ENCODE results near the gene MEIOC.
"Not testable (repeated sequence)": the region's sequence is repeated elsewhere in the genome, so short reads cannot be mapped to it uniquely, and the experiment has no call there.

Gene MEIOC

DNA sequence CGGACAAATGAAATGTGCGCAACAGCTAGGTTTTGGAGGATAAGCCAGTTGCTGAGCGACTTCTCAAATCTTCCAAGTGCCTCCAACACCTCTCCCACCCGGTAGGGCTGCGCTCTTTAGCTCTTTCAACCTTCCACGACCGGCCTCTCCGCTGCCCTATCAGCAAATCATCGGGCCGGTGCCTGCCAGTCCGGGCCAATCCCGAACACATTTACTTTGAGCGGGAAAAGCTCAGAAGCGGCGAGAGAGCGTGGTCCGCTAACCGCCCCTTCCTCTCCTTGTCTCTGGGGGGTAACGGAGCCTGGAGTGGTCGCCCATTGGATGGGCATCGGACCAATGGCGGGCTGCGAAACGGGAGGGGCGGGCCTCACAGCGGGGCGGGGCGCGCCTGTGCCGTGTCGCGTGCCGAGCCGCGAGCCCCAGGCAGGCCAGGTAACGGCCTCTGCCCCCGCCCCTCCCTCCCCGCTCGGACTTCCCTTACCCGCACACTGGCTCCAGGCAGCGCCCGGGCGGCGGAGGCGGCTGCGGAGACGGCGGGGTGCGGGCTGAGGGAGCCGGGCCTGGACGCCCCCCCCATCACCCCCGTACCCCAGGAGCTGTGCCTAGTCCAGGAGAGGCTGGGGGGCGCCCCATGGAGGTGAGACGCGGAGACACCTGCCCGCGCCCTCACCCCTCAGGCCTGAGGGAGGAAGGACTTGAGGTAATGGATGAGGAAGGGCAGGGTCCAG, at the start of gene MEIOC:
Gene MEIOC (plus strand): TSS at position 486 of the 728 bp plus-strand sequence. CDS start 146 bp downstream, at position 632.
- DNase-seq: peak; percentile 33

DNA sequence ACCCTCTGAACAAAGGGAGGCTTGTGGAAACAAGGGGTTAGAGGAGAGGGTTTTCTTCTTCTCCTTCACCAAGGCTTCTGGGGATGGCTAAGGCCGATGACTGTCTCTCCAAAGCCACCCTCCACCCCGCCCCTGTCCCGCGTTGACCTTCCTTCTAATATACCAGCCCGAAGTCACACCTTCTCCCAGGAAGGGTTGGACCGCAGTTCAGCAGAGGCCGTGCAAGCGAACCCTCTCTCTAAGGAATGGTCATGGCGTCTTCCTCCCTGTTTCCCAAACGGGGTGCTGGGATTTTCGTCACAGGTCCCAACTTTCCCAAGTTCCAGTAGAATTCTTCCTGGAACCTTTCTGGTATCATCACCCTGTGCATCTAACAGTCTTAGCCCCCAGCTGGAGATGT, 49.6 kb upstream of the MEIOC start:
- no peak for DNase-seq

DNA sequence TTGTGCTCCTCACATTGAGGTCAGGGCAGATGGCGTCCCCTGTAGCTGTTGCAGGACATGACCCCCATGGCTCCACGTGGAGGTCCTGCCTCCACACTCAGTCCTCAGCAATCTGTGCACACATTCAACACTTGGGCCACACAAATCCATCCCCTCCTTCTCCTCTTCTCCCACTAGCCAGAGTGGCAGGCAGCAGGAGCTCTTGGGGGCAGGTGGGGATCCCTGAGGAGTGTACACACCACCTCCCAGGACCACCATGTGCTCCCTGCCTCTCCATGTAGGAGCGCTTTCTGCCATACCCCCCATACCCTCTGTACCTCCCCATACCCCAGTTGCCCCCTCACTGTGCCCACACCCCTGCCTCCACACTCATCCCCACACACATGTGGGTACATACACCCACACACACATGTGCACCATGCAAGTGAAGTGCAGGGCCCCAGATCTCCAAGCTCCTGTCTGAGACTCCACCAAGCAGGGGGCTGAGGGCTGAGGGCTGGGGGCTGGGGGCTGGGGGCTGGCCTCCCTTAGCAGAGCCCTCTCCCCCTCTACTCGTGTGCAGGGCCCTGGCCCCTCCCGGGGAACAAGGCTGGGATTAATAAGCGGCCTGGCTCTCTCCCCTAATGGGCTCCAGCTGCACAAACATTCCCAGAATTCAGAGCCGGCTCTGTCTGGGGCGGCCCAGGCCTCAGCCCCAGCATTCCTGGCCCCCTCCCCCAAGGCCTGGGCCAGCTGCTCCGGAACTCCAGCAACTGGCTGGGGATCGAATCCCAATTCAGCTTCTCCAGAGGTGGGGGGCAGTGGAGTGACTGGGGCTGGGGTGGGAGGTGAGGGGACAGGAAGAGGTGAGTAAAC, 48.2 kb upstream of the MEIOC start:
- no peak for DNase-seq

DNA sequence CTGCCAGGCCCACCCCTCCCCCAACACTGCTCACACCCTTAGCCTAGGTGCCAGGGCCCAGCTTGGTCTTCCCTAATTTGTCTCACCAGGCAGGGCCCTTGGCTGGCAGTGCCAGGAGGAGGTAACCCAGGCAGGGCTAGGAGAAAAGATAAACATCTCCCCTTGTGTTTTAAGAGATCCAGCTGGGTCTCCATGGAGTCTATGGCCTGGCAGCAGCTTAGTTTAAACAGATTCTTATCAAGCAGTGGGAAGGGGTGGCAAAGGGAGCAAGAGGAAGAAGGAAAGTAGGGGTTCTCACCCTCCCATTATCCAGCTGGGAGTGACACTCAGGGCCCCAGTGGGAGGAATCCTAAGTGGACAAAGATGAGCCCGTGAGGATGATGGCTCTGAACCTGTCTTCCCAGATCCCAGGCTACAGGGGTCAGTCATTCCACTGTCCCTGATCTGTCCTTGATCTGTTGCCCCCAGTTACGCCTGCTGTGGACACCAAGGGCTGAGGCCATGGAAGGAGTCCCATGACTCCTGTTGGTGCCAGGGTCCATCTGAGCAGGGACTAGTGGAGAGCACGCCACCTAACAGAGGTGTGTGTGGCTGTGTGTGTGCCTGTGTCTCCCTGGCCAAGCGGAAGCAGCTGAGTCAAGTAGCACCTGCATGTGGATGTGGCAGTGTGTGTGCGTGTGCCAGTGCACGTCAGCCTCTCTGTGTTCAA, 47.4 kb upstream of the MEIOC start:
- no peak for DNase-seq

DNA sequence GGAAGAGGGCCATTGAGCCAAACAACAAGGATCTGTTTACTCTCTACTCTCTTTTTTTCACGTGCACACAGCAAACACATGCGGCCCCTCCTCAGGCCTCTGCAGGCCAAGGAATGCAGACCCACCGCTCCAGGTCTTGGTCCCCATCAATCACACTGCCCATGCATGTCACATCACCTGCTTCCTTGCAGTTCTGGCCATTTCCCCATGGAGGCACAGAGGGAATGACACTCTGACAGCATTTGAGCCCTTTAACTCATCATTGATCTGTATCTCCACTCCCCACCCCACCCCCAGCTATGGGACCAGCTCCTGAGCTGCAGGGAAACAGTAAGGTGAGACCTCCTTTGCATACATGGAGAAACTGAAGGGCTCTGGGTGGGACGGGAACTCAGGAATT, 45.9 kb upstream of the MEIOC start:
- DNase-seq: no peak

DNA sequence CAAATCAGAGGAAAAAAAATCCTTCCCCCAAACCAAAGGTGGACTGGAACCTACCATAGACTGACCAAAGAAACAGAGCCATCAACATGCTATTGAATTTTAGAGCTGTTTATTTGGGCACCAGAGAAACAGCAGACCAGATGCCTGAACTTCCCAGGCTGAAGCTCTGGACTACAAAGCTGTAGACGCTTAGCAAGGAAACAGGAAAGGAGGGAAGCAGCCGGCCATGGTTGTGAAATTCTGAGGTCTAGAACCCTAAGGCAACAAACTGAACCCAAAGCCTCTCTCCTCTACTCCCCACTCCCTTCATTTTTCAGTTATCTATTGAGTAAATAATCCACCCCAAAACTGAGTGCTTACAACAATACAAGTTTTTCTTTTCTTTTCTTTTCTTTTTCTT, 45.4 kb upstream of the MEIOC start:
- no peak for DNase-seq

DNA sequence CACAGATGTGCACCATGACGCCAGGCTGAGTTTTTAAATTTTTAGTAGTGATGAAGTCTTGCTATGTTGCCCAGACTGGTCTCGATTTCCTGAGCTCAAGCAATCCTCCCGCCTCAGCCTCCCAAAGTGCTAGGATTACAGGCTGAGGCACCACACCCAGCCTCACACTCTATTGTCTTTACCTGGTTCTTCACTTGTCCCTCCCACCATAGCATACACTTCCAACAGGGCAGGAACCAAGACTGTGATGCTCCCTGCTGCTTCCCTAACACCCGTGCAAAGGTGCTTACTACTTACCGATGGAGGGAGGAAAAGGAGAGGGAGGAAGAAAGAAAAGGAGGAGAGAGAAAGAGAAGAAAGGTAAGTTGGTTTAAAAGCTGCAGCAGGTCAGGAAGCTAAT, 41.4 kb upstream of the MEIOC start:
- no peak for DNase-seq

DNA sequence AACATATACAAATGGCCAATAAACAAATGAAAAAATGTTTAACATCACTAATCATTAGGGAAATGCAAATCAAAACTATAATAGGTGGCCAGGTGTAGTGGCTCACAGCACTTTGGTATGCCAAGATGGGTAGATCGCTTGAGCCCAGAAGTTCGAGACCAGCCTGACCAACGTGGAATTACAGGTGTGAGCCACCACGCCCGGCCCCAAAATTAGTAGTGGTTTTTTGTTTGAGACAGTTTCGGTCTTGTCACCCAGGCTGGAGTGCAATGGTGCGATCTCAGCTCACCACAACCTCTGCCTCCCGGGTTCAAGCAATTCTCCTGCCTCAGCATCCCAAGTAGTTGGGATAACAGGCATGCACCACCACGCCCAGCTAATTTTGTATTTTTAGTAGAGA, 37.6 kb upstream of the MEIOC start:
- not testable (repeated sequence) for DNase-seq

DNA sequence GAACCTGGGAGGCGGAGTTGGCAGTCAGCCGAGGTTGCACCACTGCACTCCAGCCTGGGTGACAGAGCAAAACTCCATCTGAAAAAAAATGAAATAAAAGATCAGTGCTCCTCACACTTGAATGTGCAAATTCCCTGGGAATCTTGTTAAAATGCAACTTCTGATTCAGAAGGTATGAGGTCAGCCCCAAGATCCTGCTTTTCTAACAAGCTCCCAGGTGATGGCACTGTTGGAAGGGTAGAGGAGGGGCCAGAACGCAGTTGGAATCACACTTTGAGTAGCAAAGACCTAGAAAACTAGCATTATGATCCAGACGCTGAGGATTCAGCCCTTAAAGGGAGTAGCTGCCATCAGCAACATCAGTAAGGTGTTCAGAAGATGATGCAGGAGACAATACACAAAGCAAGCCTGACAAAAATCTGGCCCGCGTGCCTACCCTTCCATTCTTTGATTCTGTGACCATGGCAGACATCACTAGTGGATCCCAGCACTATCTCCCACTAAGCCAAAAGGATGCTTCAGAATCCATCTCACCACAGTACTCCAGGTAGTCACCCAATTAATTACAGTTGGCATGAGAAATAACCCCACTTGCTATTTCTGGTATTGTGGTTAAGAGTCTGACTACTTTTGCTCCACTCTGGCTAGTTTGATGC, 33.1 kb upstream of the MEIOC start:
- DNase-seq: no peak

DNA sequence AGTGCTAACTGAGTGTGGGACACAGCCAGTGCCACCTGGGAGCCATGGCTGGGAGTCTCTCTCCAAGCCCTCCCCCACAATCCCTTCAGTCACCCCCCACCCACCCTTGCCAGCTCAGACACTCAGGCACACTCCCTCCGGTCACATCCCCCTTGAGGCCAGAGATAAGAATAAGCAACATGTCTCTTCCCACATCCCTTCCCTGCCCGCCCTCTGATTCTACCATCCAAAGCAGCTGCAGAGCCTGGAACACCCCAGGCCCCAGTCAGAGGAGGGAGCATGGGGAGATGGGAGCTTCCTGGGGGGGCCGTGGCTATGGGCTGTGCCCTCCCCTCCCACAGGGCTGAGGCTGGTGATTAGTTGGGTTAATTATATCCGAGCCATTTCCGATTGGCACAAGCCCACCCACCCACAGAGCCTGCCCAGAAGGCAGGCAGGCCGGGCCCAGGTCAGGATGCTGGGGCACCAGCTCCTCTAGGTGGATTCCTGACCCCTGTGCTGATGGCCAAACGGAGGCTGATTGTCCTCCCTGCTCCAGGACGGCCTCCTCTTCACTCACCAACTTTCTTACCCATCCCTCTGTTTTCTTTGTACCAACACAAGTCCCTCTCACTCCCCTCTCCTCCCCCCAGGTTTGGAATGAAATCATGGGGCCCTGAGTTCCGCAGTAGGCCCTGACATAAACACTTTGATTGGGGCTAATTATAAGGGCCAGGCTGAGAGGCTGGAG, 28.6 kb upstream of the MEIOC start:
- DNase-seq: no peak

DNA sequence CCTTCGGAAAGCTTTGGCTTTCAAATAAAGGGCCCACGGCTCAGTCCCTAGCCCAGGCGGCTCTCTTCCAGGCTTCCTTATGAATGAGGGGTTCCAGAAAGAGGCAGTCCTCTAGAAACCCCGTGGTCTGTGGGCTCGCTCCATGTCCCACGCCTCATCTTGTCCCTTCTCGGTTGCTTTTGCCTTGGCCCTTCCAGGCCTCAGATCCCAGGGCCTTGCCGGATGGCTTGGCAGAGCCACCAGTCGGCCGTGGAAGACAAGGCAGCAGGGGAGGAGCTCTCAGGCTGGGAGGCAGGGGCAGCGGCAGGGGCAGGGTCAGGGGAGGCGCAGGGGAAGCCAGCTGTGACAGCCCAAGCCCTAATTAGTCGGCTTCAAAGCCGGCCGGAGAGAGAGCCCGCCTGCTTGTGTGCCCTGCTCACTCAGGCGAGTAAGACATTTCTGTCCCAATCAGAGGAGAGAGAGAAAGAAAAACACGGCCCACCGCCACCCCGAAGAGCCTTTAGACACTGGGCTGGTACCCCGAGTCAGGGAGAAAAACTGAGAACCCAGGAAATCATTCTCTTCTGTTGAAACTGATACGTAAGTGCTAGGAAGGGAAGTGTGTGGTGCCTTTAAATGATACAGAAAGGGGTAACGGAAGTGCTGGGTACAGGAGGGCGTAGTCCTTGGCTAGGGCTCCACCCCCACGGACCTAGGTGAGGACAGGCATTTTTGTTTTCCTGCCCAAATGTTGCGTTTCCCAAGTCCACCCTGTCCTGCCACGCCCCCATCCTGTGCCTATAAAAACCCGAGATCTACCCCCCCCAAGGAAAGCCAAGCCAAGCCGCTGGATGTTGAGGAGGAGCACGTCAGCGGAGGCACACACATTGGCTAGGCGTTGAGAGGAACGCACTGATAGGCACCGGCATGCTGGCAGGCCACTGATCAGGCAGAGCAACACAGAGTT, 27.8 kb upstream of the MEIOC start:
- DNase-seq: no peak

DNA sequence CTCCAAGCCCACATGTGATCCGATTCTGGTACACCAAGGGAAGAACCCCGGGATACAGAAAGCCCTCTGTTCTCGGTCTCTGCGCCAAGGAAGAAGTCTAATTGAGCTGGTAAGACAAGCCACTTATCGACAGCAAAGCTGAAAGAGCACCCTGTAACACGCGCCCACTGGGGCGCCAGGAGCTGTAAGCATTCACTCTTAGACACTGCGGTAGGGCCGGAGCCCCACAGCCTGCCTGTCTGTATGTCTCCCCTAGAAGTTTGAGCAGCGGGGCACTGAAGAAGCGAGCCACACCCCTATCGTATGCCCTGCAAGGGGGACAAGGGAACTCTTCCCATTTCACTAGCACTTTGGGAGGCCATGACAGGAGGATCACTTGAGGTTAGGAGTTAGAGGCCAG, 27.0 kb upstream of the MEIOC start:
- no peak for DNase-seq

DNA sequence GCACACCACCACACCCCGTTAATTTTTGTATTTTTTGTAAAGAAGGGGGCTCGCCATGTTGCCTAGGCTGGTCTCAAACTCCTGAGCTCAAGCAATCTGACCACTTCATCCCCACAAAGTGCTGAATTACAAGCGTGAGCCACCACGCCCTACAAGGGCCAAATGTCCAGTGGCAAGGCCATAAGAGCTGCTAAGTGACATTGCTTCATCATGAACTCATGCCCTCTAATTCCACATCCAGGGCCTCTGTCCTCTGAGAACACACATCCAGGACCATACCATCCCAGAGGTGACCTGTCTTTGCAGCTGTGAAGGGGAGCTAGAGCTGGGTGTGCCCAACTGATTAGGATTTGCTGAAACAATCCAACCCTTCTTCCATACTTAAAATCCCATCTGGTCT, 25.6 kb upstream of the MEIOC start:
- no peak for DNase-seq

DNA sequence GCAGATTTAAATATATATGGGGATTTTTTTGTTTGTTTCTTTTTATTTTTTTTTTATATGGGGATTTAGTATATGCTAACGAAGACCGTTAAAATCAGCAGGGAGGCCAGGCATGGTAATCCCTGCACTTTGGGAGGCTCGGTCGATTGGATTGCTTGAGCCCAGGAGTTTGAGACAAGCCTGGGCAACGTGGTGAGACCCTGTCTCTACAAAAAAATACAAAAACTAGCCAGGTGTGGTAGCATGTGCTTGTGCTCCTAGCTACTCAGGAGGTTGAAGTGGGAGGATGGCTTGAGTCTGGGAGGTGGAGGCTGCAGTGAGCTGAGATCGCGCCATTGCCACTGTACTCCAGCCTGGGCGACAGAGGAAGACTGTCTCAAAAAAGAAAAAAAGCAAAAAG, 22.3 kb upstream of the MEIOC start:
- DNase-seq: no peak

DNA sequence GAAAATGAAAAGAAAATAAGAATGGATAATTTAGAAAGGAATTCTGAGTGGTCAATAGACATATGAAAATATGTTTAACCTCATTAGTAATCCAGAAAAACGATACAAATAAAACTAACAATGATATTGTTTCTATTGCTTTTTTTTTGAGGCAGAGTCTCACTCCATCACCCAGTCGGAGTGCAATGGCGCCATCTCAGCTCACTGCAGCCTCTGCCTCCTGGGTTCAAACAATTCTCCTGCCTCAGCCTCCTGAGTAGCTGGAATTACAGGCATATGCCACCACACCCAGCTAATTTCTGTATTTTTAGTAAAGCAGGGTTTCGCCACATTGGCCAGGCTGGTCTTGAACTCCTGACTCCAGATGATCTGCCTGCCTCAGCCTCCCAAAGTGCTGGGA, 21.9 kb upstream of the MEIOC start:
- not testable (repeated sequence) for DNase-seq

DNA sequence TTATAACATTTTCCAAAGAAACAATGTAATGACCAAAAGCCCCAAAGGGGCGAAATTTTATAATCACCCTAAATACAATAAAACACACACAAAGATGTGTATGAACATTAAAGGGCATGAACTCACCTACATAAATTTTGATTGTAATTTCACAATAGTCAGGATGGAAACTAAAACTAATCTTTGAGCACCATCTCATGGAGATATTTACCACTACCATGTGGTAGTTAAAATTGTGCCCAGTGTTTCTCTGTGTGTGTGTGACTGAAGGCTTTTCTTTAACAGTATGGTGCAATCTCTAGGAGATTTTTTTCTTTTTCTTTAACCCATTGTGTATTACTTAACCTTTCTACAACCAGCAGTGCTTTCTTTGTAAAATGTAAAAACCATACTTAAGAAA, 19.7 kb upstream of the MEIOC start:
- no peak for DNase-seq

DNA sequence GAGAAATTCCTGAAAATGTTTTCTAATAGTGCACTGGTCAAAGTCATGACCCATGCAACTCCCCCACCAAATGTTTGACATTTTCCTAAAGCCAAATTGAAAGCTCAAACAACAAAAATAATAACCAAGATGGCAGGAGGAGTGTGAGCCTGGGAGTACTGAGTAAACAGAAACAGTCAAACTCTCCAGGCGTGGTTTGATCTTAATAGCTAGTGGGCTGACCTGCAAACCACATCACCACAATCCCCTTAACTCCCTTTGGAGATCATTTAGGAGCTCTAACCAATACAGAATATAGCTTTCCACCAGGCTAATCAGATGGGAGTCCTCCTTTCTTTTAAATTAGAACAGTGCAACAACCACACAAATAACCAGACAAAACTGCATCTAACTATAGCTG, 19.2 kb upstream of the MEIOC start:
- DNase-seq: no peak

DNA sequence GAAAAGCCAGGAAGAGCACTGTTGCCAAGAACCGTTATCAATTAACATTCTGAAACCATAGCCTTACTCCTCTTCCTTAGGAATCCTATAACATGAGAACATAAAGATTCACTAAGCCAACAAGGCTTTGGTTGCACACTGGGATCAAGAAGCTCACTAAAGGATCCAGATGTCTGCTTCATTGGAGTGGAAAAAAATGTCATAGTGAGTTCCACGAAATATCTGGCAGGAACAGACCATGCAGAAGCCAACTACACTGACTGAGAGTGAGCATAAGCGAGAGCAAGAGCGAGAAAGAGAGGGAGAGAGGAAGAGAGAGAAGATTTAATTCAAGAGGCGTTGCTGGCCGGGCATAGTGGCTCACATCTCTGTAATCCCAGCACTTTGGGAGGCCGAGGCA, 13.4 kb upstream of the MEIOC start:
- DNase-seq: no peak

DNA sequence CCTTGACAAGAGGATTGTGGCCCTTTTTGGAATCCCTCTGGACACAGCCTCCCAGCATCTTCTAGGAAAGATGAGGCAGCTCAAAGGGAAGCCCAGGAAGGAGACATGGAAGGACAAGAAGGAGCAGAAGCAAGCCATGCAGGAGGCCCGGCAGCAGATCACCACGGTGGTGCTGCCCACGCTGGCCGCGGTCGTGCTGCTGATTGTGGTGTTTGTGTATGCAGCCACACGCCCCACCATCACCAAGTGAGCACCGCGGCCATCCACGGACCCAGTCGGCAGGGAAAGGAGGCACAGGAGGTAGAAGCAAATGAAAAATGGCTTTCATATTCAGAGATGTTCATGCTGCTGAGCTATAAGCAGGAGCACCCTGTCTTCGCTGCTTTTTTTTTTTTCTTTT, 10.9 kb upstream of the MEIOC start:
- no peak for DNase-seq

DNA sequence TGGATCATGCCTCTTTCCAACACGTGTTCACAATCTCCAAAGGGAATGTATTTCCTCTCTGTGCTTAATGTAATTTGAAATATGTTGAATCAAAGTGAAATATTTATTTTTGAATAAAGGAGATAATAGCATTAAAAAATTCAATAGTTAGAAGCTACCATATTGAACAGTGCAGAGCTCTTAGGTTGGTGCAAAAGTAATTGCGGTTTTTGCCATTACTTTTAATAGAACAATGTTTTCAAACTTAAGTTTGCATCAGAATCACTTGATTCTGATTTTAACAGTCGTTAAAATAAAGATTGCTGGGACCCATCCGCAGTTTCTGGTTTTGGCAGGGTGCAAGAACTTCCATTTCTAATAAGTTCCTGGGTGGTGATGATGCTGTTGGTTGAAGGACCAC, 10.0 kb upstream of the MEIOC start:
- no peak for DNase-seq

DNA sequence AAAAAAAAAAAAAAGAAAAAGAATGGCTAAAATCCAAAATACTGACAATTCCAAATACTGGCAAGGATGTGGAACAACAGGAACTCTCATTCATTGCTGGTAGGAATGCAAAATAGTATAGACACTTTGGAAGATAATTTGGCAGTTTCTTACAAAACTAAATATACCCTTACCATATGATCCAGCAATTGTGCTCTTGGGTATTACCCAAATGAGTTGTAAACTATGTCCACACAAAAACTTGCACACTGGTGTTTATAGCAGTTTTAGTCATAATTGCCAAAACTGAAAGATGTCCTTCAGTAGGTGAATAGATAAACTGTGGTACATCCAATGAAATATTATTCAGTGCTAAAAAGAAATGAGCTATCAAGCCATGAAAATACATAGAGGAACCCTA, 8.5 kb upstream of the MEIOC start:
- DNase-seq: no peak

Data from stimulated activated CD4-positive, alpha-beta T cell treated with anti-CD3 and anti-CD28 coated beads, Interleukin-4, amount 100 ng/mL, for 24 hours (primary cell).